ENCODE data around the gene CCDC149.

GRCh38 chr4:24881508-24882196 is 31.2 kb downstream of the CCDC149 start:
- TF ChIP-seq JUN (IDR thresholded peaks at IDR 0.05; ENCODE audit: low read depth, low read length) (no peak), SP2 (IDR thresholded peaks at IDR 0.05; ENCODE audit: low read length) (no peak), CTCF (IDR thresholded peaks at IDR 0.05; ENCODE audit: control extremely low read depth in 1 of 3, insufficient read depth in 1 of 3, low read depth in 1 of 3, low read length in 3 of 3) (no peak), MAX (IDR thresholded peaks at IDR 0.05) (no peak), POLR2A (IDR thresholded peaks at IDR 0.05; ENCODE audit: control extremely low read depth in 1 of 2, low read depth in 2 of 2, low read length in 2 of 2) (no peak), POLR2AphosphoS5 (IDR thresholded peaks at IDR 0.05; ENCODE audit: low read depth, low read length) (no peak), SIN3A (conservative IDR thresholded peaks at IDR 0.05 in 1 of 2, IDR thresholded peaks at IDR 0.05 in 1 of 2; ENCODE audit: low read depth in 1 of 2, low read length in 2 of 2) (no peak), TAF1 (IDR thresholded peaks at IDR 0.05; ENCODE audit: low read depth, low read length) (no peak), CREB1 (IDR thresholded peaks at IDR 0.05) (no peak)
